GM12892 (cell line): ENCODE results near the gene ACAP1.

ENCODE experiments used
- POLR2A ChIP-seq: IDR thresholded peaks from 2 replicates; pipeline ENCODE4 v1.6.1; 2011; ENCODE audit warnings: low read depth, low read length, control low read depth
- POLR2AphosphoS5 ChIP-seq: IDR thresholded peaks from 2 replicates; pipeline ENCODE4 v1.6.1; 2011; ENCODE audit warnings: low read depth, low read length, control low read depth

DNA sequence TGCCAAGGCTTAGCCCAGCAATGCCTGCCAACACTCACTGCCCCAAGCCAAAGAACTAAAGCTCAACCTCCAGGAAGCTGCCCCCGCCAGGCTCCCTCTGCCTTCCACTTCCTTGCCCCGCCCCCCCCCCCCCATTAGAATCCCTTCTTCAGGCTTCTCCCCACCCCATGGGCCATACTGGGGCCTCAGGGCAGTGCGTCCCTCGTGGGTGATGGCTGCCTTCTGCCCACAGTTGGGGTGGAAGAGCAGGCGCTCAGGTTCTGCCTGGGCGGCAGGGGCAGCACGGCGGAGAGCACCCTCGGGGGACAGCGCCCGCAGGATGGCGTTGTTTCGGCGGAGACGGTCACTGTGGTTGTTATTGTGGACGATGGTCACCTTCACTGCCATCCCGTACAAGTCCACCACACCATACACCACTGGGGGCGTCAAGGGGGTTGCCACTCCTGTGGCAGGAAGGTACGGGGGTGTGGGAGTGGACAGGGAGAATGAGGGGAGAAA, 11.2 kb upstream of the ACAP1 start:
- TF ChIP-seq POLR2AphosphoS5 (no peak), POLR2A (no peak)
